Middle frontal gyrus (tissue), 1 donor: ENCODE data around the gene EXPH5.

Experiments used
- DNase-seq: peaks from one replicate; pipeline ENCODE4 v3.0.0-alpha.2; 2015; ENCODE audit warnings: low spot score; ENCODE audit errors: extremely low spot score

The EXPH5 gene

GRCh38 chr11:108562746-108563581, 30.6 kb downstream of the EXPH5 start:
- no peak for DNase-seq

GRCh38 chr11:108561535-108561991, 32.0 kb downstream of the EXPH5 start:
- DNase-seq, result no peak

- no peak for DNase-seq
These were observed 33.7 kb downstream of the EXPH5 start for GRCh38 chr11:108559904-108560303.

GRCh38 chr11:108559340-108559739, 34.2 kb downstream of the EXPH5 start:
- no peak for DNase-seq

- no peak for DNase-seq
These were observed 35.3 kb downstream of the EXPH5 start for GRCh38 chr11:108558222-108558621.

- DNase-seq, result no peak
These were observed 37.5 kb downstream of the EXPH5 start for GRCh38 chr11:108556019-108556418.

GRCh38 chr11:108551651-108552462, 41.7 kb downstream of the EXPH5 start:
- DNase-seq, result no peak

- DNase-seq, result no peak
These were observed 44.2 kb downstream of the EXPH5 start for GRCh38 chr11:108549319-108549885.

GRCh38 chr11:108545909-108546501, 47.6 kb downstream of the EXPH5 start:
- DNase-seq, result no peak

- no peak for DNase-seq
These were observed 50.1 kb downstream of the EXPH5 start for GRCh38 chr11:108543316-108543964.

GRCh38 chr11:108541531-108541930, 52.0 kb downstream of the EXPH5 start:
- DNase-seq, result no peak

- DNase-seq, result no peak
These were observed 55.1 kb downstream of the EXPH5 start for GRCh38 chr11:108538502-108538901.

GRCh38 chr11:108538022-108538424, 55.5 kb downstream of the EXPH5 start:
- no peak for DNase-seq

GRCh38 chr11:108536783-108537182, 56.8 kb downstream of the EXPH5 start:
- no peak for DNase-seq

GRCh38 chr11:108535384-108535955, 58.1 kb downstream of the EXPH5 start:
- DNase-seq, result no peak

- no peak for DNase-seq
These were observed 59.2 kb downstream of the EXPH5 start for GRCh38 chr11:108534274-108534882.

- DNase-seq, result no peak
These were observed 63.1 kb downstream of the EXPH5 start for GRCh38 chr11:108530426-108530825.

- DNase-seq, result no peak
These were observed 66.2 kb downstream of the EXPH5 start for GRCh38 chr11:108527382-108527781.

GRCh38 chr11:108525161-108525560, 68.4 kb downstream of the EXPH5 start:
- DNase-seq, result no peak

- DNase-seq, result no peak
These were observed 69.1 kb downstream of the EXPH5 start for GRCh38 chr11:108524422-108524821.
